Measurements from ENCODE around the gene HSPA9.

Gene HSPA9

GRCh38 chr5:138538943-138539627, 36.1 kb downstream of the HSPA9 start:
- no peaks in the 10 kb centered on the region for H3K27me3 ChIP-seq (ENCODE audit: insufficient read depth, low read length, poor library complexity)
- no peak overlapping the region for H3K56ac ChIP-seq (ENCODE audit: low read length)
- no peak overlapping the region for H2BK15ac ChIP-seq (replicated peaks; ENCODE audit: low read depth)
- no peak overlapping the region for H3K4me3 ChIP-seq (ENCODE audit: low read length)
- no peak overlapping the region for H2BK120ac ChIP-seq (ENCODE audit: low read depth, low read length)
- H3K79me2 ChIP-seq (ENCODE audit: control insufficient read depth, insufficient read depth, low read length): peaks cover 79% of the 10 kb centered on the region
- no peak overlapping the region for H3K4me2 ChIP-seq (ENCODE audit: low read length)
- H3K23ac ChIP-seq (ENCODE audit: low read length): no peak overlapping the region
- H3K4ac ChIP-seq (ENCODE audit: low read depth, low read length): no peak overlapping the region
- no peak overlapping the region for H3K27ac ChIP-seq (ENCODE audit: low read depth, low read length)
- no peak for DNase-seq
- WGBS (ENCODE audit: extremely low coverage, insufficient coverage, low lambda C conversion rate): no CpG with 5 or more reads among the region's 2 CpGs
- H3K9ac ChIP-seq (ENCODE audit: low read length): no peak overlapping the region
- no peak overlapping the region for H3K18ac ChIP-seq (ENCODE audit: low read length)
- no peak overlapping the region for H4K8ac ChIP-seq (ENCODE audit: low read depth, low read length)
- no peak overlapping the region for H2BK5ac ChIP-seq (ENCODE audit: low read length)
- peaks cover 7% of the 10 kb centered on the region for H3K79me1 ChIP-seq (ENCODE audit: low read length)
- no peaks in the 10 kb centered on the region for H3K36me3 ChIP-seq (ENCODE audit: control insufficient read depth, insufficient read depth, low read length)
- no peak overlapping the region for H4K5ac ChIP-seq (ENCODE audit: low read length)
- no peak overlapping the region for H2AK5ac ChIP-seq (ENCODE audit: low read length)
- no peaks in the 10 kb centered on the region for H3K4me1 ChIP-seq (ENCODE audit: control insufficient read depth, low read depth, low read length)

GRCh38 chr5:138536665-138537315, 38.4 kb downstream of the HSPA9 start:
- Histone ChIP-seq H2BK120ac (ENCODE audit: low read depth, low read length) (no peak overlapping the region), H2AK5ac (ENCODE audit: low read length) (no peak overlapping the region), H3K4me3 (ENCODE audit: low read length) (no peak overlapping the region), H3K36me3 (ENCODE audit: control insufficient read depth, insufficient read depth, low read length) (no peaks in the 10 kb centered on the region), H3K79me1 (ENCODE audit: low read length) (peaks cover 6% of the 10 kb centered on the region), H3K18ac (ENCODE audit: low read length) (no peak overlapping the region), H3K27ac (ENCODE audit: low read depth, low read length) (no peak overlapping the region), H3K56ac (ENCODE audit: low read length) (no peak overlapping the region), H3K9ac (ENCODE audit: low read length) (no peak overlapping the region), H3K4ac (ENCODE audit: low read depth, low read length) (no peak overlapping the region), H3K23ac (ENCODE audit: low read length) (no peak overlapping the region), H3K27me3 (ENCODE audit: insufficient read depth, low read length, poor library complexity) (no peaks in the 10 kb centered on the region), H3K4me1 (ENCODE audit: control insufficient read depth, low read depth, low read length) (no peaks in the 10 kb centered on the region), H2BK5ac (ENCODE audit: low read length) (no peak overlapping the region), H4K8ac (ENCODE audit: low read depth, low read length) (no peak overlapping the region), H4K5ac (ENCODE audit: low read length) (no peak overlapping the region), H2BK15ac (replicated peaks; ENCODE audit: low read depth) (no peak overlapping the region), H3K4me2 (ENCODE audit: low read length) (no peak overlapping the region), H3K79me2 (ENCODE audit: control insufficient read depth, insufficient read depth, low read length) (peaks cover 82% of the 10 kb centered on the region)
- peak; percentile 65 for DNase-seq
- no CpG with 5 or more reads among the region's 4 CpGs for WGBS (ENCODE audit: extremely low coverage, insufficient coverage, low lambda C conversion rate)

- Histone ChIP-seq H3K27me3 (ENCODE audit: insufficient read depth, low read length, poor library complexity) (no peaks in the 10 kb centered on the region), H3K4ac (ENCODE audit: low read depth, low read length) (no peak overlapping the region), H3K23ac (ENCODE audit: low read length) (no peak overlapping the region), H3K18ac (ENCODE audit: low read length) (no peak overlapping the region), H4K5ac (ENCODE audit: low read length) (no peak overlapping the region), H2BK5ac (ENCODE audit: low read length) (no peak overlapping the region), H2AK5ac (ENCODE audit: low read length) (no peak overlapping the region), H3K4me2 (ENCODE audit: low read length) (no peak overlapping the region), H3K79me2 (ENCODE audit: control insufficient read depth, insufficient read depth, low read length) (peaks cover 80% of the 10 kb centered on the region), H2BK120ac (ENCODE audit: low read depth, low read length) (no peak overlapping the region), H3K4me1 (ENCODE audit: control insufficient read depth, low read depth, low read length) (no peaks in the 10 kb centered on the region), H3K4me3 (ENCODE audit: low read length) (no peak overlapping the region), H3K79me1 (ENCODE audit: low read length) (peaks cover 6% of the 10 kb centered on the region), H3K27ac (ENCODE audit: low read depth, low read length) (no peak overlapping the region), H3K36me3 (ENCODE audit: control insufficient read depth, insufficient read depth, low read length) (no peaks in the 10 kb centered on the region), H4K8ac (ENCODE audit: low read depth, low read length) (no peak overlapping the region), H2BK15ac (replicated peaks; ENCODE audit: low read depth) (no peak overlapping the region), H3K56ac (ENCODE audit: low read length) (no peak overlapping the region), H3K9ac (ENCODE audit: low read length) (no peak overlapping the region)
- DNase-seq: no peak
- no CpG with 5 or more reads among the region's 2 CpGs for WGBS (ENCODE audit: extremely low coverage, insufficient coverage, low lambda C conversion rate)
Observed at GRCh38 chr5:138536215-138536614, 39.0 kb downstream of the HSPA9 start.

- Histone ChIP-seq H3K79me2 (ENCODE audit: control insufficient read depth, insufficient read depth, low read length) (peaks cover 81% of the 10 kb centered on the region), H2BK5ac (ENCODE audit: low read length) (no peak overlapping the region), H3K36me3 (ENCODE audit: control insufficient read depth, insufficient read depth, low read length) (no peaks in the 10 kb centered on the region), H3K27me3 (ENCODE audit: insufficient read depth, low read length, poor library complexity) (no peaks in the 10 kb centered on the region), H3K18ac (ENCODE audit: low read length) (no peak overlapping the region), H3K9ac (ENCODE audit: low read length) (no peak overlapping the region), H3K27ac (ENCODE audit: low read depth, low read length) (no peak overlapping the region), H4K5ac (ENCODE audit: low read length) (no peak overlapping the region), H2AK5ac (ENCODE audit: low read length) (no peak overlapping the region), H2BK120ac (ENCODE audit: low read depth, low read length) (no peak overlapping the region), H3K4ac (ENCODE audit: low read depth, low read length) (no peak overlapping the region), H3K56ac (ENCODE audit: low read length) (no peak overlapping the region), H3K23ac (ENCODE audit: low read length) (no peak overlapping the region), H4K8ac (ENCODE audit: low read depth, low read length) (no peak overlapping the region), H3K4me3 (ENCODE audit: low read length) (no peak overlapping the region), H2BK15ac (replicated peaks; ENCODE audit: low read depth) (no peak overlapping the region), H3K4me2 (ENCODE audit: low read length) (no peak overlapping the region), H3K79me1 (ENCODE audit: low read length) (peaks cover 13% of the 10 kb centered on the region), H3K4me1 (ENCODE audit: control insufficient read depth, low read depth, low read length) (no peaks in the 10 kb centered on the region)
- WGBS (ENCODE audit: extremely low coverage, insufficient coverage, low lambda C conversion rate): no CpG with 5 or more reads among the region's 5 CpGs
- DNase-seq: no peak
Observed at GRCh38 chr5:138533973-138534941, 40.9 kb downstream of the HSPA9 start.

GRCh38 chr5:138529812-138530211, 45.4 kb downstream of the HSPA9 start:
- Histone ChIP-seq H3K4me2 (ENCODE audit: low read length) (no peak overlapping the region), H3K36me3 (ENCODE audit: control insufficient read depth, insufficient read depth, low read length) (no peaks in the 10 kb centered on the region), H3K27me3 (ENCODE audit: insufficient read depth, low read length, poor library complexity) (no peaks in the 10 kb centered on the region), H2BK120ac (ENCODE audit: low read depth, low read length) (no peak overlapping the region), H3K23ac (ENCODE audit: low read length) (no peak overlapping the region), H2BK15ac (replicated peaks; ENCODE audit: low read depth) (no peak overlapping the region), H4K8ac (ENCODE audit: low read depth, low read length) (no peak overlapping the region), H3K18ac (ENCODE audit: low read length) (no peak overlapping the region), H3K9ac (ENCODE audit: low read length) (no peak overlapping the region), H4K5ac (ENCODE audit: low read length) (no peak overlapping the region), H3K27ac (ENCODE audit: low read depth, low read length) (no peak overlapping the region), H3K79me2 (ENCODE audit: control insufficient read depth, insufficient read depth, low read length) (peaks cover 84% of the 10 kb centered on the region), H3K4me3 (ENCODE audit: low read length) (no peak overlapping the region), H2AK5ac (ENCODE audit: low read length) (no peak overlapping the region), H3K56ac (ENCODE audit: low read length) (no peak overlapping the region), H3K79me1 (ENCODE audit: low read length) (peaks cover 20% of the 10 kb centered on the region), H3K4ac (ENCODE audit: low read depth, low read length) (no peak overlapping the region), H2BK5ac (ENCODE audit: low read length) (no peak overlapping the region), H3K4me1 (ENCODE audit: control insufficient read depth, low read depth, low read length) (no peaks in the 10 kb centered on the region)
- no CpG with 5 or more reads among the region's 8 CpGs for WGBS (ENCODE audit: extremely low coverage, insufficient coverage, low lambda C conversion rate)
- DNase-seq: no peak

Measured in mesendoderm (in vitro differentiated cells).